GM23338 (cell line): ENCODE data around the gene SMOC1. TPM values are rescaled to one million over a fixed set of nuclear protein-coding genes. Genes with fewer than 3 reads are reported as not detected.

ENCODE experiments used
- ATAC-seq: fragments of 200-7000 bp; cut with Tn5 transposase; 3 replicates; pipeline ENCODE4 v1.9.1; 2020
- DNase-seq: peaks from one replicate; pipeline ENCODE4 v3.0.0-alpha.2; 2015; ENCODE audit warnings: low spot score
- H2AFZ ChIP-seq: fragments of 200-600 bp; sonication (generic); 2 replicates; pipeline ENCODE4 v1.8.0; 2016; ENCODE audit warnings: antibody characterized with exemption, mild to moderate bottlenecking, moderate library complexity
- H3F3A ChIP-seq: fragments of 200-600 bp; sonication (generic); replicated peaks from 2 replicates; pipeline ENCODE4 v1.8.0; 2017; ENCODE audit warnings: antibody characterized with exemption, mixed run types, low read depth
- H3K27ac ChIP-seq: fragments of 200-600 bp; sonication (generic); 2 replicates; pipeline ENCODE4 v1.6.1; 2016; ENCODE audit warnings: low read depth
- H3K27me3 ChIP-seq: fragments of 200-600 bp; sonication (generic); 2 replicates; pipeline ENCODE4 v1.8.0; 2016; ENCODE audit warnings: mild to moderate bottlenecking, mixed run types, moderate library complexity; ENCODE audit not compliant: insufficient read depth
- H3K36me3 ChIP-seq: fragments of 200-600 bp; sonication (generic); 2 replicates; pipeline ENCODE4 v1.8.0; 2016; ENCODE audit warnings: mild to moderate bottlenecking; ENCODE audit not compliant: insufficient read depth
- H3K4me1 ChIP-seq: fragments of 200-600 bp; sonication (generic); 2 replicates; pipeline ENCODE4 v1.8.0; 2016; ENCODE audit warnings: mild to moderate bottlenecking, moderate library complexity; ENCODE audit not compliant: insufficient read depth
- H3K4me2 ChIP-seq: fragments of 200-600 bp; sonication (generic); 2 replicates; pipeline ENCODE4 v1.7.1; 2017; ENCODE audit warnings: mixed run types
- H3K4me3 ChIP-seq: fragments of 200-600 bp; sonication (generic); 2 replicates; pipeline ENCODE4 v1.6.1; 2016; ENCODE audit warnings: mixed run types
- H3K79me2 ChIP-seq: fragments of 200-600 bp; sonication (generic); replicated peaks from 2 replicates; pipeline ENCODE4 v1.8.0; 2017; ENCODE audit warnings: mild to moderate bottlenecking; ENCODE audit not compliant: insufficient read depth
- H3K9me2 ChIP-seq: fragments of 200-600 bp; sonication (generic); 2 replicates; pipeline ENCODE4 v1.8.0; 2017; ENCODE audit not compliant: insufficient read depth
- H4K20me1 ChIP-seq: fragments of 200-600 bp; sonication (generic); replicated peaks from 2 replicates; pipeline ENCODE4 v1.8.0; 2017; ENCODE audit warnings: mild to moderate bottlenecking; ENCODE audit not compliant: insufficient read depth
- H3K27ac Mint-ChIP-seq: 2 replicates; pipeline ENCODE4 v1.8.0; 2020; ENCODE audit warnings: inconsistent platforms, mild to moderate bottlenecking, moderate library complexity, mixed read lengths
- H3K27me3 Mint-ChIP-seq: 3 replicates; pipeline ENCODE4 v1.8.0; 2022; ENCODE audit warnings: low read depth, mild to moderate bottlenecking, moderate library complexity, mixed read lengths, inconsistent platforms; ENCODE audit not compliant: insufficient read depth, poor library complexity
- H3K36me3 Mint-ChIP-seq: 3 replicates; pipeline ENCODE4 v1.8.0; 2021; ENCODE audit warnings: low read depth, mild to moderate bottlenecking, inconsistent platforms, moderate library complexity, mixed read lengths
- H3K4me1 Mint-ChIP-seq: 3 replicates; pipeline ENCODE4 v1.8.0; 2020; ENCODE audit warnings: mild to moderate bottlenecking, inconsistent platforms, mixed read lengths
- H3K4me3 Mint-ChIP-seq: 3 replicates; pipeline ENCODE4 v1.8.0; 2021; ENCODE audit warnings: moderate library complexity, mild to moderate bottlenecking, inconsistent platforms, mixed read lengths
- H3K9me3 Mint-ChIP-seq: 3 replicates; pipeline ENCODE4 v1.8.0; 2020; ENCODE audit warnings: moderate library complexity, mild to moderate bottlenecking, inconsistent platforms, mixed read lengths
- CREB1 ChIP-seq: fragments of 250-450 bp; sonication (Bioruptor Pico); IDR thresholded peaks from 2 replicates; pipeline ENCODE4 v1.5.0; 2020; ENCODE audit warnings: low read depth, mild to moderate bottlenecking, moderate library complexity
- EZH2 ChIP-seq: fragments of 200-600 bp; sonication (generic); IDR thresholded peaks from one replicate; pipeline ENCODE4 v1.8.0; 2017; ENCODE audit warnings: antibody characterized with exemption, mild to moderate bottlenecking, low read depth; ENCODE audit not compliant: unreplicated experiment
- EZH2phosphoT487 ChIP-seq: fragments of 200-600 bp; sonication (generic); IDR thresholded peaks from one replicate; pipeline ENCODE4 v1.8.1; 2018; ENCODE audit warnings: antibody characterized with exemption; ENCODE audit not compliant: unreplicated experiment
- JUNB ChIP-seq: IDR thresholded peaks from one replicate; pipeline ENCODE4 v1.6.1; 2016; ENCODE audit warnings: antibody characterized with exemption; ENCODE audit not compliant: unreplicated experiment
- NANOG ChIP-seq: IDR thresholded peaks from 2 replicates; pipeline ENCODE4 v1.6.1; 2016; ENCODE audit warnings: antibody characterized with exemption, borderline replicate concordance
- STAT1 ChIP-seq: IDR thresholded peaks from one replicate; pipeline ENCODE4 v1.6.1; 2016; ENCODE audit warnings: antibody characterized with exemption; ENCODE audit not compliant: unreplicated experiment
- ZNF114 ChIP-seq: fragments of 250-450 bp; sonication (Bioruptor Pico); IDR thresholded peaks from 2 replicates; pipeline ENCODE4 v1.5.0; 2020; ENCODE audit warnings: mild to moderate bottlenecking, moderate library complexity
- ZNF331 ChIP-seq: fragments of 250-450 bp; sonication (Bioruptor Pico); IDR thresholded peaks from 2 replicates; pipeline ENCODE4 v1.5.0; 2020; ENCODE audit warnings: low read depth, mild to moderate bottlenecking, moderate library complexity
- polyA plus RNA-seq: library from polyadenylated mRNA; unstranded; fragments of >200 nt; fragmentation: Nextera tagmentation; extraction: Ambion mirVana; gene quantifications from 2 replicates; pipeline ENCODE4 v1.2.1, GENCODE V29; 2016
- total RNA-seq: library from RNA; depleted of rRNA; stranded (reverse); fragments of >200 nt; shearing (Covaris generic); gene quantifications from 2 replicates; pipeline ENCODE4 v1.2.3, GENCODE V29; 2014
- TF ChIP-seq, protein P1 (sequence below): IDR thresholded peaks from 2 replicates; pipeline ENCODE4 v1.6.1; 2016; ENCODE audit warnings: antibody characterized with exemption
- TF ChIP-seq, protein P2 (sequence below): fragments of 250-450 bp; sonication (Bioruptor Pico); IDR thresholded peaks from 2 replicates; pipeline ENCODE4 v1.5.0; 2020; ENCODE audit warnings: mild to moderate bottlenecking, moderate library complexity
- TF ChIP-seq, protein P3 (sequence below): IDR thresholded peaks from one replicate; pipeline ENCODE4 v1.6.1; 2018; ENCODE audit warnings: antibody characterized with exemption; ENCODE audit not compliant: unreplicated experiment
- TF ChIP-seq, protein P4 (sequence below), 2 experiments: fragments of 200-600 bp in 1 of 2; sonication (generic) in 1 of 2; conservative IDR thresholded peaks; 2 replicates each; pipeline versions ENCODE4 v1.5.1 to v1.6.1; 2016 to 2017; ENCODE audit warnings: antibody characterized with exemption in 2 of 2, low read depth in 2 of 2, mild to moderate bottlenecking in 2 of 2, moderate library complexity in 1 of 2

Gene SMOC1
- total and polyA plus RNA-seq, 2 experiments from 2014 or later: 0.79 to 1.6 TPM

GRCh38 chr14:69951263-69951662 is 72.0 kb downstream of the SMOC1 start:
- H2AFZ ChIP-seq: no peak overlapping the region
- H3K79me2 ChIP-seq: no peaks in the 10 kb centered on the region
- H3K4me3 Mint-ChIP-seq: no peak overlapping the region
- H3K27me3 ChIP-seq: no peaks in the 10 kb centered on the region
- H3K9me3 Mint-ChIP-seq: no peaks in the 10 kb centered on the region; the same call in 1 of the 3 replicates
- peaks cover 2% of the 10 kb centered on the region for H3K27me3 Mint-ChIP-seq
- H3K4me3 ChIP-seq: no peak overlapping the region
- no peak overlapping the region for H3K27ac Mint-ChIP-seq
- no peaks in the 10 kb centered on the region for H3K9me2 ChIP-seq
- H3F3A ChIP-seq: no peaks in the 10 kb centered on the region
- no peak overlapping the region for H3K4me2 ChIP-seq
- no peak for ATAC-seq
- H4K20me1 ChIP-seq: no peaks in the 10 kb centered on the region
- no peaks in the 10 kb centered on the region for H3K36me3 Mint-ChIP-seq
- H3K4me1 ChIP-seq: no peaks in the 10 kb centered on the region
- TF ChIP-seq, protein P1, sequence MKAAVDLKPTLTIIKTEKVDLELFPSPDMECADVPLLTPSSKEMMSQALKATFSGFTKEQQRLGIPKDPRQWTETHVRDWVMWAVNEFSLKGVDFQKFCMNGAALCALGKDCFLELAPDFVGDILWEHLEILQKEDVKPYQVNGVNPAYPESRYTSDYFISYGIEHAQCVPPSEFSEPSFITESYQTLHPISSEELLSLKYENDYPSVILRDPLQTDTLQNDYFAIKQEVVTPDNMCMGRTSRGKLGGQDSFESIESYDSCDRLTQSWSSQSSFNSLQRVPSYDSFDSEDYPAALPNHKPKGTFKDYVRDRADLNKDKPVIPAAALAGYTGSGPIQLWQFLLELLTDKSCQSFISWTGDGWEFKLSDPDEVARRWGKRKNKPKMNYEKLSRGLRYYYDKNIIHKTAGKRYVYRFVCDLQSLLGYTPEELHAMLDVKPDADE: no peak
- TF ChIP-seq, protein P2, sequence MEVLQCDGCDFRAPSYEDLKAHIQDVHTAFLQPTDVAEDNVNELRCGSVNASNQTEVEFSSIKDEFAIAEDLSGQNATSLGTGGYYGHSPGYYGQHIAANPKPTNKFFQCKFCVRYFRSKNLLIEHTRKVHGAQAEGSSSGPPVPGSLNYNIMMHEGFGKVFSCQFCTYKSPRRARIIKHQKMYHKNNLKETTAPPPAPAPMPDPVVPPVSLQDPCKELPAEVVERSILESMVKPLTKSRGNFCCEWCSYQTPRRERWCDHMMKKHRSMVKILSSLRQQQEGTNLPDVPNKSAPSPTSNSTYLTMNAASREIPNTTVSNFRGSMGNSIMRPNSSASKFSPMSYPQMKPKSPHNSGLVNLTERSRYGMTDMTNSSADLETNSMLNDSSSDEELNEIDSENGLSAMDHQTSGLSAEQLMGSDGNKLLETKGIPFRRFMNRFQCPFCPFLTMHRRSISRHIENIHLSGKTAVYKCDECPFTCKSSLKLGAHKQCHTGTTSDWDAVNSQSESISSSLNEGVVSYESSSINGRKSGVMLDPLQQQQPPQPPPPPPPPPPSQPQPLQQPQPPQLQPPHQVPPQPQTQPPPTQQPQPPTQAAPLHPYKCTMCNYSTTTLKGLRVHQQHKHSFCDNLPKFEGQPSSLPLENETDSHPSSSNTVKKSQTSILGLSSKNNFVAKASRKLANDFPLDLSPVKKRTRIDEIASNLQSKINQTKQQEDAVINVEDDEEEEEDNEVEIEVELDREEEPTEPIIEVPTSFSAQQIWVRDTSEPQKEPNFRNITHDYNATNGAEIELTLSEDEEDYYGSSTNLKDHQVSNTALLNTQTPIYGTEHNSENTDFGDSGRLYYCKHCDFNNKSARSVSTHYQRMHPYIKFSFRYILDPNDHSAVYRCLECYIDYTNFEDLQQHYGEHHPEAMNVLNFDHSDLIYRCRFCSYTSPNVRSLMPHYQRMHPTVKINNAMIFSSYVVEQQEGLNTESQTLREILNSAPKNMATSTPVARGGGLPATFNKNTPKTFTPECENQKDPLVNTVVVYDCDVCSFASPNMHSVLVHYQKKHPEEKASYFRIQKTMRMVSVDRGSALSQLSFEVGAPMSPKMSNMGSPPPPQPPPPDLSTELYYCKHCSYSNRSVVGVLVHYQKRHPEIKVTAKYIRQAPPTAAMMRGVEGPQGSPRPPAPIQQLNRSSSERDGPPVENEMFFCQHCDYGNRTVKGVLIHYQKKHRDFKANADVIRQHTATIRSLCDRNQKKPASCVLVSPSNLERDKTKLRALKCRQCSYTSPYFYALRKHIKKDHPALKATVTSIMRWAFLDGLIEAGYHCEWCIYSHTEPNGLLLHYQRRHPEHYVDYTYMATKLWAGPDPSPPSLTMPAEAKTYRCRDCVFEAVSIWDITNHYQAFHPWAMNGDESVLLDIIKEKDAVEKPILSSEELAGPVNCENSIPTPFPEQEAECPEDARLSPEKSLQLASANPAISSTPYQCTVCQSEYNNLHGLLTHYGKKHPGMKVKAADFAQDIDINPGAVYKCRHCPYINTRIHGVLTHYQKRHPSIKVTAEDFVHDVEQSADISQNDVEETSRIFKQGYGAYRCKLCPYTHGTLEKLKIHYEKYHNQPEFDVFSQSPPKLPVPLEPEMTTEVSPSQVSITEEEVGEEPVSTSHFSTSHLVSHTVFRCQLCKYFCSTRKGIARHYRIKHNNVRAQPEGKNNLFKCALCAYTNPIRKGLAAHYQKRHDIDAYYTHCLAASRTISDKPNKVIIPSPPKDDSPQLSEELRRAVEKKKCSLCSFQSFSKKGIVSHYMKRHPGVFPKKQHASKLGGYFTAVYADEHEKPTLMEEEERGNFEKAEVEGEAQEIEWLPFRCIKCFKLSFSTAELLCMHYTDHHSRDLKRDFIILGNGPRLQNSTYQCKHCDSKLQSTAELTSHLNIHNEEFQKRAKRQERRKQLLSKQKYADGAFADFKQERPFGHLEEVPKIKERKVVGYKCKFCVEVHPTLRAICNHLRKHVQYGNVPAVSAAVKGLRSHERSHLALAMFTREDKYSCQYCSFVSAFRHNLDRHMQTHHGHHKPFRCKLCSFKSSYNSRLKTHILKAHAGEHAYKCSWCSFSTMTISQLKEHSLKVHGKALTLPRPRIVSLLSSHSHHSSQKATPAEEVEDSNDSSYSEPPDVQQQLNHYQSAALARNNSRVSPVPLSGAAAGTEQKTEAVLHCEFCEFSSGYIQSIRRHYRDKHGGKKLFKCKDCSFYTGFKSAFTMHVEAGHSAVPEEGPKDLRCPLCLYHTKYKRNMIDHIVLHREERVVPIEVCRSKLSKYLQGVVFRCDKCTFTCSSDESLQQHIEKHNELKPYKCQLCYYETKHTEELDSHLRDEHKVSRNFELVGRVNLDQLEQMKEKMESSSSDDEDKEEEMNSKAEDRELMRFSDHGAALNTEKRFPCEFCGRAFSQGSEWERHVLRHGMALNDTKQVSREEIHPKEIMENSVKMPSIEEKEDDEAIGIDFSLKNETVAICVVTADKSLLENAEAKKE (CRISPR knock-in tag): no peak
- TF ChIP-seq EZH2phosphoT487: no peak
- TF ChIP-seq, protein P3, sequence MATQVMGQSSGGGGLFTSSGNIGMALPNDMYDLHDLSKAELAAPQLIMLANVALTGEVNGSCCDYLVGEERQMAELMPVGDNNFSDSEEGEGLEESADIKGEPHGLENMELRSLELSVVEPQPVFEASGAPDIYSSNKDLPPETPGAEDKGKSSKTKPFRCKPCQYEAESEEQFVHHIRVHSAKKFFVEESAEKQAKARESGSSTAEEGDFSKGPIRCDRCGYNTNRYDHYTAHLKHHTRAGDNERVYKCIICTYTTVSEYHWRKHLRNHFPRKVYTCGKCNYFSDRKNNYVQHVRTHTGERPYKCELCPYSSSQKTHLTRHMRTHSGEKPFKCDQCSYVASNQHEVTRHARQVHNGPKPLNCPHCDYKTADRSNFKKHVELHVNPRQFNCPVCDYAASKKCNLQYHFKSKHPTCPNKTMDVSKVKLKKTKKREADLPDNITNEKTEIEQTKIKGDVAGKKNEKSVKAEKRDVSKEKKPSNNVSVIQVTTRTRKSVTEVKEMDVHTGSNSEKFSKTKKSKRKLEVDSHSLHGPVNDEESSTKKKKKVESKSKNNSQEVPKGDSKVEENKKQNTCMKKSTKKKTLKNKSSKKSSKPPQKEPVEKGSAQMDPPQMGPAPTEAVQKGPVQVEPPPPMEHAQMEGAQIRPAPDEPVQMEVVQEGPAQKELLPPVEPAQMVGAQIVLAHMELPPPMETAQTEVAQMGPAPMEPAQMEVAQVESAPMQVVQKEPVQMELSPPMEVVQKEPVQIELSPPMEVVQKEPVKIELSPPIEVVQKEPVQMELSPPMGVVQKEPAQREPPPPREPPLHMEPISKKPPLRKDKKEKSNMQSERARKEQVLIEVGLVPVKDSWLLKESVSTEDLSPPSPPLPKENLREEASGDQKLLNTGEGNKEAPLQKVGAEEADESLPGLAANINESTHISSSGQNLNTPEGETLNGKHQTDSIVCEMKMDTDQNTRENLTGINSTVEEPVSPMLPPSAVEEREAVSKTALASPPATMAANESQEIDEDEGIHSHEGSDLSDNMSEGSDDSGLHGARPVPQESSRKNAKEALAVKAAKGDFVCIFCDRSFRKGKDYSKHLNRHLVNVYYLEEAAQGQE: no peak
- TF ChIP-seq CREB1 (CRISPR knock-in tag): no peak
- TF ChIP-seq STAT1: no peak
- TF ChIP-seq JUNB: no peak
- no peak for TF ChIP-seq ZNF331
- TF ChIP-seq ZNF114 (CRISPR knock-in tag): no peak
- TF ChIP-seq EZH2: no peak
- TF ChIP-seq, protein P4, sequence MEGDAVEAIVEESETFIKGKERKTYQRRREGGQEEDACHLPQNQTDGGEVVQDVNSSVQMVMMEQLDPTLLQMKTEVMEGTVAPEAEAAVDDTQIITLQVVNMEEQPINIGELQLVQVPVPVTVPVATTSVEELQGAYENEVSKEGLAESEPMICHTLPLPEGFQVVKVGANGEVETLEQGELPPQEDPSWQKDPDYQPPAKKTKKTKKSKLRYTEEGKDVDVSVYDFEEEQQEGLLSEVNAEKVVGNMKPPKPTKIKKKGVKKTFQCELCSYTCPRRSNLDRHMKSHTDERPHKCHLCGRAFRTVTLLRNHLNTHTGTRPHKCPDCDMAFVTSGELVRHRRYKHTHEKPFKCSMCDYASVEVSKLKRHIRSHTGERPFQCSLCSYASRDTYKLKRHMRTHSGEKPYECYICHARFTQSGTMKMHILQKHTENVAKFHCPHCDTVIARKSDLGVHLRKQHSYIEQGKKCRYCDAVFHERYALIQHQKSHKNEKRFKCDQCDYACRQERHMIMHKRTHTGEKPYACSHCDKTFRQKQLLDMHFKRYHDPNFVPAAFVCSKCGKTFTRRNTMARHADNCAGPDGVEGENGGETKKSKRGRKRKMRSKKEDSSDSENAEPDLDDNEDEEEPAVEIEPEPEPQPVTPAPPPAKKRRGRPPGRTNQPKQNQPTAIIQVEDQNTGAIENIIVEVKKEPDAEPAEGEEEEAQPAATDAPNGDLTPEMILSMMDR (conservative IDR thresholded peaks at IDR 0.05; ENCODE audit: low read depth in 2 of 2): no peak
- TF ChIP-seq NANOG: no peak
- no peaks in the 10 kb centered on the region; the same call in 2 of the 3 replicates for H3K4me1 Mint-ChIP-seq
- no peak overlapping the region for H3K27ac ChIP-seq
- H3K36me3 ChIP-seq: no peaks in the 10 kb centered on the region
- no peak for DNase-seq
